ENCODE measurements around the gene PRR5L. TPM values are rescaled to one million over a fixed set of nuclear protein-coding genes. Genes with fewer than 3 reads are reported as not detected.

Gene PRR5L
- total and polyA plus RNA-seq, 4 experiments from 2014 or later: 10.1 to 62.7 (median 39.7) TPM

DNA sequence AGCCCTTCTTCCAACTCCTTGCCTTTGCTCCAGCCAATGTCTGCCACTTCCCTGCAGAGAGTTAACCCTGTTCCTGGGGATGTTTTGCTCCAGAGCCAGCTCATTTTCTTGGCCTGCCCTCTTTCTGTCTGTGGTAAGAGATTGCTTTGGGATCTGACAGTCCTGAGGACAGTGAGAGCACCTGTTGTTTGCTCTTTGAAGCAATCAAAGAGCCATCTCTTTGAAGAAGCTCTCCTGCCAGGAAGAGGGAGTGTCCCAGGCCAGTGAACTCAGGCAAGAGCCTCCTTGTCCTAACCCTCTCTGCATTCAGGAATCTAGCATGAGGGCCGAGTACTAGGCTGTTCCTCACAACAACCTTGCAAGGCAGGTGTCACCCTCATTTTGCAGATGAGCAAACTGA, 171.8 kb downstream of the PRR5L start:
- no peak overlapping the region for H3K4me3 Mint-ChIP-seq
- intact Hi-C loops (cut with micrococcal nuclease): no loop called here
- Histone ChIP-seq H3K27ac (ENCODE audit: low read depth, low read length) (no peak overlapping the region), H3K9me3 (ENCODE audit: control insufficient read depth in 1 of 2, low read length in 2 of 2) (no peaks in the 10 kb centered on the region), H3K36me3 (ENCODE audit: insufficient read depth, low read length) (no peaks in the 10 kb centered on the region), H3K27me3 (ENCODE audit: insufficient read depth, low read length) (no peaks in the 10 kb centered on the region), H3K4me1 (ENCODE audit: insufficient read depth, low read length) (no peaks in the 10 kb centered on the region), H3K4me3 (ENCODE audit: low read length in 2 of 2) (no peak overlapping the region)
- no peaks in the 10 kb centered on the region for H3K9me3 Mint-ChIP-seq
- H3K4me1 Mint-ChIP-seq: peaks cover 2 to 11% (median 4%) of the 10 kb centered on the region in 4 donors
- no peak for DNase-seq
- ChIA-PET CTCF (ENCODE audit: partially characterized antibody) (interaction anchor here (0.9 to 3.1 kb wide), 6 partner anchors 9 to 176 kb away, joined by 3 to 20 read pairs (median 6); no protein-coding TSS in a partner anchor), POLR2A (ENCODE audit: partially characterized antibody) (interaction anchor here (1.1 to 2.0 kb wide), 4 partner anchors 82 to 171 kb away, joined by 3 to 10 read pairs (median 4); no protein-coding TSS in a partner anchor)
- no peaks in the 10 kb centered on the region for H3K27me3 Mint-ChIP-seq
- H3K27ac Mint-ChIP-seq: peak overlapping the region in 2 of 7 donors; percentile 25 to 61
- H3K36me3 Mint-ChIP-seq: peaks cover 12 to 13% of the 10 kb centered on the region in 2 donors

GRCh38 chr11:36469063-36469462, 173.0 kb downstream of the PRR5L start:
- H3K36me3 Mint-ChIP-seq: peaks cover 4 to 8% of the 10 kb centered on the region in 2 donors
- Histone ChIP-seq H3K36me3 (ENCODE audit: insufficient read depth, low read length) (no peaks in the 10 kb centered on the region), H3K4me3 (ENCODE audit: low read length in 2 of 2) (no peak overlapping the region), H3K27ac (ENCODE audit: low read depth, low read length) (no peak overlapping the region), H3K9me3 (ENCODE audit: control insufficient read depth in 1 of 2, low read length in 2 of 2) (no peaks in the 10 kb centered on the region), H3K27me3 (ENCODE audit: insufficient read depth, low read length) (no peaks in the 10 kb centered on the region), H3K4me1 (ENCODE audit: insufficient read depth, low read length) (no peaks in the 10 kb centered on the region)
- H3K27ac Mint-ChIP-seq: peak overlapping the region in 2 of 7 donors; percentile 31 to 88
- DNase-seq: no peak
- peaks cover 2 to 8% (median 3%) of the 10 kb centered on the region in 4 donors for H3K4me1 Mint-ChIP-seq
- POLR2A ChIA-PET (ENCODE audit: partially characterized antibody): interaction anchor here (1.3 to 2.0 kb wide), 5 partner anchors 10 to 172 kb away, joined by 3 to 10 read pairs (median 4); no protein-coding TSS in a partner anchor
- no peaks in the 10 kb centered on the region for H3K27me3 Mint-ChIP-seq
- no peak overlapping the region for H3K4me3 Mint-ChIP-seq
- intact Hi-C loops (cut with micrococcal nuclease): no loop called here
- no peaks in the 10 kb centered on the region for H3K9me3 Mint-ChIP-seq
- CTCF ChIA-PET (ENCODE audit: partially characterized antibody): interaction anchor here (1.3 to 3.1 kb wide), 4 partner anchors 10 to 116 kb away, joined by 5 to 20 read pairs (median 10); no protein-coding TSS in a partner anchor

DNA sequence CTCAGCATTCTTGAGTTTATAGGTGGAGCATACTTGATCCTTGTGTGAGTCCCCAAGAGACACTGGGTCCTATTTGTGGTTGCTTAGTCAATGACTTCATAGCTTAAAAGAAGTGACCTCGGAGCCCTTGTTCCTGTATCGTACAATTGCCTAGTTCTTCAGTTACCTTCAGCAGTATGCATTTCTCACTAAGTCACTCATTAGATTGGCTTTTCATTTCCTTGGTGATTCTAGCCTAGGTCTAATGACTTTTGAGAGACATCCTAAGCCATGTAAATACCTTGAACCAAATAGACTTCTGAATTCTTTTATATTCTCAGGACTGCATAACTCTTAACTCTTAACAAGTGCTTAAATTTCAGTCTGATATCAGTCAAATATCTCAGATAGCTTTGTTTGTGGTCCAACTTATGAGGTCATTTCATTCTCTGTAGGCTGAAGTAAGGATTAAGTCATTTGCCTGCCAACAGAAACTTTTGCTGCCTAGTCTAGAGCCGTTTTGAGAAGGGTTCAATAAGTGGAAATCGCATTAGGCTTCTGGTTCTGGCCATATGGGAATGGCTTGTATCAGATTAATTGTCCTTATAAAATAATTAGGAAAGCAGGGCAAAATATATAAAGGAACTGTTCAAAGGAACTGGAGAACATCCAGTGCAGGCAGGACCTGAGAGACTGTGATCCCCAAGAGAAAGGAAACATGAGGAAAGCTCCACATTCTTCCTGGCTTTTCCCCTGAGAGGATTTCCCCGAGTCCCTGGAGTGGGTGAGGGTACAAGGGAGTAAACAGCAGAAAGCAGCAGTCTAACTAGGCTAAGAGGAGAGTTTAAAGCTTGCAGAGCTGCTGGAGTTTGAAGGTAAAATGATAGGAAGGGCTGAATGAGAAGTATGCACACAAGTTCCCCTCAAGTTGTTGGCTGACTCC, 174.1 kb downstream of the PRR5L start:
- H3K9me3 Mint-ChIP-seq: no peaks in the 10 kb centered on the region
- H3K27me3 ChIP-seq (ENCODE audit: insufficient read depth, low read length): no peaks in the 10 kb centered on the region
- no peaks in the 10 kb centered on the region for H3K4me1 ChIP-seq (ENCODE audit: insufficient read depth, low read length)
- peaks cover 2 to 8% (median 3%) of the 10 kb centered on the region in 4 donors for H3K4me1 Mint-ChIP-seq
- no peak overlapping the region for H3K4me3 Mint-ChIP-seq
- no peaks in the 10 kb centered on the region for H3K36me3 ChIP-seq (ENCODE audit: insufficient read depth, low read length)
- peaks cover 4% of the 10 kb centered on the region in 2 donors for H3K36me3 Mint-ChIP-seq
- CTCF ChIA-PET (ENCODE audit: partially characterized antibody): interaction anchor here (0.8 to 2.8 kb wide), 5 partner anchors 9 to 117 kb away, joined by 3 to 20 read pairs (median 3); partner anchors contain the start of gene TRAF6
- no peak overlapping the region for H3K4me3 ChIP-seq (ENCODE audit: low read length in 2 of 2)
- DNase-seq: no peak
- POLR2A ChIA-PET (ENCODE audit: partially characterized antibody): interaction anchor here (0.8 to 2.0 kb wide), 4 partner anchors 8 to 92 kb away, joined by 3 to 5 read pairs (median 4); no protein-coding TSS in a partner anchor
- peak overlapping the region in 3 of 7 donors; percentile 1 to 35 (median 7) for H3K27ac Mint-ChIP-seq
- H3K9me3 ChIP-seq (ENCODE audit: control insufficient read depth in 1 of 2, low read length in 2 of 2): no peaks in the 10 kb centered on the region
- H3K27ac ChIP-seq (ENCODE audit: low read depth, low read length): no peak overlapping the region
- intact Hi-C loops (cut with micrococcal nuclease): no loop called here
- H3K27me3 Mint-ChIP-seq: no peaks in the 10 kb centered on the region

DNA sequence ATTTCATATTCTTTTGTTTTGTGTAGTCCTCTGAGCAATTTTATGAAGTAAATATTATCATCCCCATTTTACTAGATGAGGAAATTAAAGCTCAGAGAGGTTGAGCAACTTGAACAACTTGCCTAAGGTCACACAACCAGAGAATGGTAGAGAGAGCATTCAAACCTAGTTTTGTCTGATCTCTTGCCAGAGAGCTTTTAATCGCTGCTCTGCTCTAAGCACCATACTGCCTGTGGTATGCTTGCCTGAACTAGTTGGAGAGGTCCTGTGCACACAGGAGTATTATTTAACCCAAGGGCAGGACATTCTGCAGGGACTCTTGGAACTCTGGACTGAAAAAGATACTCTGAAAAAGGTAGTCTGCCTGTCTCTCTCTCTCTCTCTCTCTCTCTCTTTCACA, 175.5 kb downstream of the PRR5L start:
- H3K36me3 ChIP-seq (ENCODE audit: insufficient read depth, low read length): no peaks in the 10 kb centered on the region
- H3K27ac Mint-ChIP-seq: peak overlapping the region in 1 of 7 donors; percentile 14
- peaks cover 0 to 8% (median 3%) of the 10 kb centered on the region in 4 donors for H3K4me1 Mint-ChIP-seq
- H3K4me1 ChIP-seq (ENCODE audit: insufficient read depth, low read length): no peaks in the 10 kb centered on the region
- no peaks in the 10 kb centered on the region for H3K27me3 ChIP-seq (ENCODE audit: insufficient read depth, low read length)
- H3K4me3 Mint-ChIP-seq: no peak overlapping the region
- H3K4me3 ChIP-seq (ENCODE audit: low read length in 2 of 2): no peak overlapping the region
- H3K27ac ChIP-seq (ENCODE audit: low read depth, low read length): no peak overlapping the region
- intact Hi-C loops (cut with micrococcal nuclease): no loop called here
- no peaks in the 10 kb centered on the region for H3K27me3 Mint-ChIP-seq
- no peaks in the 10 kb centered on the region for H3K9me3 Mint-ChIP-seq
- POLR2A ChIA-PET (ENCODE audit: partially characterized antibody): no interaction called here
- DNase-seq: no peak
- CTCF ChIA-PET (ENCODE audit: partially characterized antibody): interaction anchor here (1.0 to 2.1 kb wide), 2 partner anchors 96 to 98 kb away, joined by 4 to 5 read pairs; no protein-coding TSS in a partner anchor
- H3K36me3 Mint-ChIP-seq: peaks cover 0 to 4% of the 10 kb centered on the region in 2 donors
- no peaks in the 10 kb centered on the region for H3K9me3 ChIP-seq (ENCODE audit: control insufficient read depth in 1 of 2, low read length in 2 of 2)

- Mint-ChIP-seq H3K4me1 (peaks cover 0 to 5% (median under 1%) of the 10 kb centered on the region in 4 donors), H3K36me3 (no peaks in the 10 kb centered on the region), H3K9me3 (no peaks in the 10 kb centered on the region), H3K4me3 (no peak overlapping the region), H3K27me3 (no peaks in the 10 kb centered on the region), H3K27ac (peak overlapping the region in 1 of 7 donors; percentile 49)
- intact Hi-C loops (cut with micrococcal nuclease): loop anchor here (5.0 kb wide), 1 partner anchor 98 kb away; no protein-coding TSS in a partner anchor
- Histone ChIP-seq H3K27ac (ENCODE audit: low read depth, low read length) (no peak overlapping the region), H3K36me3 (ENCODE audit: insufficient read depth, low read length) (no peaks in the 10 kb centered on the region), H3K9me3 (ENCODE audit: control insufficient read depth in 1 of 2, low read length in 2 of 2) (no peaks in the 10 kb centered on the region), H3K27me3 (ENCODE audit: insufficient read depth, low read length) (no peaks in the 10 kb centered on the region), H3K4me1 (ENCODE audit: insufficient read depth, low read length) (no peaks in the 10 kb centered on the region), H3K4me3 (ENCODE audit: low read length in 2 of 2) (no peak overlapping the region)
- POLR2A ChIA-PET (ENCODE audit: partially characterized antibody): interaction anchor here (0.7 kb wide), 1 partner anchor 22 kb away, joined by 3 read pairs; no protein-coding TSS in a partner anchor
- DNase-seq: no peak
- CTCF ChIA-PET (ENCODE audit: partially characterized antibody): interaction anchor here (1.2 to 6.4 kb wide), 5 partner anchors 10 to 183 kb away, joined by 3 to 139 read pairs (median 5); partner anchors contain the start of gene COMMD9
Measured at GRCh38 chr11:36475192-36475591, 179.1 kb downstream of the PRR5L start.

- peak in 4 of 5 donors; percentile 34 to 43 (median 40) for DNase-seq
- Mint-ChIP-seq H3K27ac (peak overlapping the region in 1 of 7 donors; percentile 10), H3K9me3 (peaks cover 0 to 4% (median 0%) of the 10 kb centered on the region in 8 donors), H3K4me3 (no peak overlapping the region), H3K36me3 (peaks cover 3 to 4% of the 10 kb centered on the region in 2 donors), H3K4me1 (peaks cover 3 to 8% (median 6%) of the 10 kb centered on the region in 4 donors), H3K27me3 (no peaks in the 10 kb centered on the region)
- CTCF ChIA-PET (ENCODE audit: partially characterized antibody): interaction anchor here (0.7 to 6.4 kb wide), 41 partner anchors 9 to 656 kb away, joined by 3 to 139 read pairs (median 5); partner anchors contain the start of genes COMMD9 and PRR5L
- H3K4me1 ChIP-seq (ENCODE audit: insufficient read depth, low read length): no peaks in the 10 kb centered on the region
- H3K27ac ChIP-seq (ENCODE audit: low read depth, low read length): no peak overlapping the region
- POLR2A ChIA-PET (ENCODE audit: partially characterized antibody): interaction anchor here (0.9 to 2.4 kb wide), 7 partner anchors 8 to 187 kb away, joined by 3 to 24 read pairs (median 4); partner anchors contain the start of gene TRAF6
- intact Hi-C loops (cut with micrococcal nuclease): loop anchor here (1.0 to 5.0 kb wide), 5 partner anchors 102 to 863 kb away; no protein-coding TSS in a partner anchor
- no peak overlapping the region for H3K4me3 ChIP-seq (ENCODE audit: low read length in 2 of 2)
- H3K27me3 ChIP-seq (ENCODE audit: insufficient read depth, low read length): no peaks in the 10 kb centered on the region
- H3K36me3 ChIP-seq (ENCODE audit: insufficient read depth, low read length): no peaks in the 10 kb centered on the region
- H3K9me3 ChIP-seq (ENCODE audit: control insufficient read depth in 1 of 2, low read length in 2 of 2): no peaks in the 10 kb centered on the region
Measured at GRCh38 chr11:36478700-36479329, 182.7 kb downstream of the PRR5L start.

Measured in CD4-positive, alpha-beta memory T cell (primary cell).